ENCODE results near the gene PHLDA3.
A peak's percentile ranks its signal among the peaks of the same experiment; 100 is the strongest.

PHLDA3 gene

DNA sequence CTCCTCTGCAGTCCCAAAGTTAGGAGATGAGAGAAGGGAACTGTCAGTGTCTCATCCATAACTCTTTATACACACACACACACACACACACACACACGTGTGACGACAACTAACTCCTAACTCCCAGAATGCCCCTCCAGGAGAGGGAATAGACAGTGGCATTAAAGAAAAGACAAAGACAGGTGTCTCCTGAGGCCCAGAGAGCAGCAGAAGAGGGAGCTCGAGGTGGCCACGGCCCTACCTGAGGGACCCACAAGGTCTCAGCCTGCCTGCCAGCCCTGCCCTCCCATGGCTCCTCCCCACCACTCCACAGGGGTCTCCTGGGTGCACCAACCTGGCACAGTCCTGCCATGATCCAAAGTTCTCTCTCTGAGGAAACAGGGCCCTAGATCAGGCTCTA lies 1.6 kb upstream of the PHLDA3 start:
- Mint-ChIP-seq H3K9me3 (no peaks in the 10 kb centered on the region), H3K27ac (peak overlapping the region in 2 of 3 experiments; percentile 68 to 73), H3K4me1 (peaks cover 27% of the 10 kb centered on the region), H3K36me3 (ENCODE audit: low read depth) (peaks cover 9% of the 10 kb centered on the region), H3K27me3 (ENCODE audit: low read depth) (peaks cover 49% of the 10 kb centered on the region), H3K4me3 (peak overlapping the region; percentile 85 to 91 (median 91))
- TF ChIP-seq, protein P1, sequence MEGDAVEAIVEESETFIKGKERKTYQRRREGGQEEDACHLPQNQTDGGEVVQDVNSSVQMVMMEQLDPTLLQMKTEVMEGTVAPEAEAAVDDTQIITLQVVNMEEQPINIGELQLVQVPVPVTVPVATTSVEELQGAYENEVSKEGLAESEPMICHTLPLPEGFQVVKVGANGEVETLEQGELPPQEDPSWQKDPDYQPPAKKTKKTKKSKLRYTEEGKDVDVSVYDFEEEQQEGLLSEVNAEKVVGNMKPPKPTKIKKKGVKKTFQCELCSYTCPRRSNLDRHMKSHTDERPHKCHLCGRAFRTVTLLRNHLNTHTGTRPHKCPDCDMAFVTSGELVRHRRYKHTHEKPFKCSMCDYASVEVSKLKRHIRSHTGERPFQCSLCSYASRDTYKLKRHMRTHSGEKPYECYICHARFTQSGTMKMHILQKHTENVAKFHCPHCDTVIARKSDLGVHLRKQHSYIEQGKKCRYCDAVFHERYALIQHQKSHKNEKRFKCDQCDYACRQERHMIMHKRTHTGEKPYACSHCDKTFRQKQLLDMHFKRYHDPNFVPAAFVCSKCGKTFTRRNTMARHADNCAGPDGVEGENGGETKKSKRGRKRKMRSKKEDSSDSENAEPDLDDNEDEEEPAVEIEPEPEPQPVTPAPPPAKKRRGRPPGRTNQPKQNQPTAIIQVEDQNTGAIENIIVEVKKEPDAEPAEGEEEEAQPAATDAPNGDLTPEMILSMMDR (IDR thresholded peaks at IDR 0.05; ENCODE audit: unreplicated experiment in 3 of 3), result no peak

DNA sequence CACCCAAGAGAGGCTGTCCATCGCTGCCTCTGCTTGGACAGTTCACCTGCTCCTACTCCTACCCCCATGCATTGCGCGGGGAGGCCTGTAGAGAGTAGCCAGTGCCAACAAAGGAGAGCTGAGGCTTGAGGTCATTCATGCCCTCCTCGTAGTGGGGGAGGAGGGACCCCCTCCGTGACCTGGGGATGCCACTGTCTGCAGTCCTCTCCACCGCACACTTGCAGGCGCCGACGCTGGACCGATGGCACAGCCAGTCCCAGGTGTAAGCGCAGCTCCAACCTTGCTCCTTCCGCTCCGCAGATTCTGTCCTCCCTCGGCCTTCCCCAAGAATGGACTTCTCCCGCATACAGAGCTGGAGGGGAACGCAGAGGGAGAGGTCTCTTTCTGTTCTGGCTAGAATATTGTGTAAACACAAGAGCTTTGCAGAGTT lies 672 bp upstream of the PHLDA3 start:
- H3K4me3 Mint-ChIP-seq, result peak overlapping the region; percentile 85 to 91 (median 91)
- H3K4me1 Mint-ChIP-seq, result peaks cover 31% of the 10 kb centered on the region
- H3K27me3 Mint-ChIP-seq (ENCODE audit: low read depth), result peaks cover 46% of the 10 kb centered on the region
- H3K27ac Mint-ChIP-seq, result peak overlapping the region; percentile 68 to 85 (median 73)
- no peaks in the 10 kb centered on the region for H3K9me3 Mint-ChIP-seq
- peaks cover 15% of the 10 kb centered on the region for H3K36me3 Mint-ChIP-seq (ENCODE audit: low read depth)
- TF ChIP-seq, protein P1 (IDR thresholded peaks at IDR 0.05; ENCODE audit: unreplicated experiment in 3 of 3), result no peak

- no peaks in the 10 kb centered on the region for H3K9me3 Mint-ChIP-seq
- peak overlapping the region; percentile 85 to 96 (median 94) for H3K4me3 Mint-ChIP-seq
- H3K4me1 Mint-ChIP-seq, result peaks cover 38% of the 10 kb centered on the region
- TF ChIP-seq, protein P1 (IDR thresholded peaks at IDR 0.05; ENCODE audit: unreplicated experiment in 3 of 3), result no peak
- peaks cover 40% of the 10 kb centered on the region for H3K27me3 Mint-ChIP-seq (ENCODE audit: low read depth)
- H3K36me3 Mint-ChIP-seq (ENCODE audit: low read depth), result peaks cover 21% of the 10 kb centered on the region
- H3K27ac Mint-ChIP-seq, result peak overlapping the region; percentile 50 to 81 (median 72)
Measured at GRCh38 chr1:201468501-201468843, 516 bp downstream of the PHLDA3 start.

GRCh38 chr1:201466492-201466891 lies 2.5 kb downstream of the PHLDA3 start:
- Mint-ChIP-seq H3K4me3 (peak overlapping the region; percentile 65 to 96 (median 94)), H3K36me3 (ENCODE audit: low read depth) (peaks cover 19% of the 10 kb centered on the region), H3K27ac (peak overlapping the region in 2 of 3 experiments; percentile 35 to 38), H3K9me3 (no peaks in the 10 kb centered on the region), H3K27me3 (ENCODE audit: low read depth) (peaks cover 32% of the 10 kb centered on the region), H3K4me1 (peaks cover 53% of the 10 kb centered on the region)
- TF ChIP-seq, protein P1 (IDR thresholded peaks at IDR 0.05; ENCODE audit: unreplicated experiment in 3 of 3), result no peak

DNA sequence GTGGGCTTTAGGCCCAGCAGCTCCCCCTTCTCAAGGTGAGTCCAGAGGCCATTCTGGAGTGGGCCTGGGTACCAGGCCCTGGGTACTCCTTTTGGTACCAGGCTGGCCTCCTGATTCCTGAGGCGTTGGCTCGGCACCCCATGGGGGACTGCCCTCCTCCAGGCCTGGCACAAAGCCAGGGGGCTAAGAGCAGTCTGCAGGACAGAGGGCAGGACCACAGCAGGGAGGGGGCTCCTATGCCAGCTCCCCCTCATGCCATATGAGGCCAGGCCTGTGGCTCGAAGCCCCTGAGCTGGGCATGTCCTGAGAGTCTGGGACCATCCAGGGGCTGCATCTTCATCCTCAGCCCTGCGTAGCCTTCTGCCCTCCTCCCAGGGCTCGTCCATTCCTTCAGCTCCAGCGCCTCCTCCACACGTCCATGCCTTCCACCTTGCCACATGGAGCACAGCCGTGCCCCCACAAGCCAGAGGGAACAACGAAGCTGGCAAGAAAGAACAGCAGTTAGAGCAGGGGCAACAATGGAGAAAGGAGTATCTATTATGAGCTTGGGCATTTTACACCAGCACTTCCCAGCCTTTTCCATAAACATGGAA lies 3.2 kb downstream of the PHLDA3 start:
- Mint-ChIP-seq H3K9me3 (no peaks in the 10 kb centered on the region), H3K4me1 (peaks cover 60% of the 10 kb centered on the region), H3K27ac (peak overlapping the region in 2 of 3 experiments; percentile 35 to 38), H3K27me3 (ENCODE audit: low read depth) (peaks cover 25% of the 10 kb centered on the region), H3K36me3 (ENCODE audit: low read depth) (peaks cover 19% of the 10 kb centered on the region), H3K4me3 (peak overlapping the region; percentile 65 to 96 (median 94))
- TF ChIP-seq, protein P1 (IDR thresholded peaks at IDR 0.05; ENCODE audit: unreplicated experiment in 3 of 3), result no peak

GRCh38 chr1:201463071-201463552 lies 5.9 kb downstream of the PHLDA3 start:
- peaks cover 56% of the 10 kb centered on the region for H3K4me1 Mint-ChIP-seq
- H3K27ac Mint-ChIP-seq, result peak overlapping the region in 2 of 3 experiments; percentile 3 to 9
- H3K36me3 Mint-ChIP-seq (ENCODE audit: low read depth), result peaks cover 19% of the 10 kb centered on the region

More at GRCh38 chr1:201463071-201463552, 5.9 kb downstream of the PHLDA3 start:
- TF ChIP-seq, protein P1 (IDR thresholded peaks at IDR 0.05; ENCODE audit: unreplicated experiment in 3 of 3), result peak in 1 of 3 experiments; percentile 9
- Mint-ChIP-seq H3K27me3 (ENCODE audit: low read depth) (peaks cover 17% of the 10 kb centered on the region), H3K4me3 (no peak overlapping the region), H3K9me3 (no peaks in the 10 kb centered on the region)
